Psoas muscle (tissue), 8 donors: Measurements from ENCODE around the gene RNF187. TPM values are rescaled to one million over a fixed set of nuclear protein-coding genes. Genes with fewer than 3 reads are reported as not detected.

ENCODE experiments used
- ATAC-seq, 4 donors: fragments of 200-7000 bp; cut with Tn5 transposase; one replicate each; pipeline ENCODE4 v1.9.1; 2020; ENCODE audit warnings: moderate library complexity in 3 of 4, mild to moderate bottlenecking in 2 of 4
- DNase-seq, 2 donors: peaks; one replicate each; pipeline ENCODE4 v3.0.0-alpha.2; 2020
- H3K27ac ChIP-seq: fragments of 200-600 bp; one replicate; pipeline ENCODE4 v1.8.0; 2022
- H3K27me3 ChIP-seq, 3 donors: fragments of 200-600 bp in 1 of 3; one replicate each; pipeline versions ENCODE4 v1.6.1 to v1.8.0; 2013 to 2022; ENCODE audit warnings: low read length in 2 of 3, mild to moderate bottlenecking in 2 of 3, moderate library complexity in 1 of 3; ENCODE audit not compliant: insufficient read depth in 3 of 3
- H3K36me3 ChIP-seq, 2 donors: fragments of 200-600 bp in 1 of 2; one replicate each; pipeline versions ENCODE4 v1.6.1 to v1.8.0; 2013 to 2022; ENCODE audit warnings: low read depth in 1 of 2, mild to moderate bottlenecking in 1 of 2, moderate library complexity in 1 of 2; ENCODE audit not compliant: insufficient read depth in 1 of 2
- H3K4me1 ChIP-seq: fragments of 200-600 bp; one replicate; pipeline ENCODE4 v1.8.0; 2022
- H3K4me3 ChIP-seq: fragments of 200-600 bp; one replicate; pipeline ENCODE4 v1.8.0; 2022; ENCODE audit warnings: mild to moderate bottlenecking
- H3K9me3 ChIP-seq: fragments of 200-600 bp; one replicate; pipeline ENCODE4 v1.8.0; 2022
- WGBS, 3 donors: extraction: QIAGEN DNeasy Blood & Tissue Kit; methylation state at CpG; one replicate each; pipeline versions ENCODE4 v1.1.6 to v1.1.7; 2013; 5-methylcytosine and 5-hydroxymethylcytosine counted together
- intact Hi-C, 2 donors: fragments of 100-400 bp; cut with DNase I; formaldehyde crosslinking; loops; one replicate each; pipeline versions ENCODE4 v1.11.0 to v1.14.2; 2022
- polyA plus RNA-seq, 3 donors: library from polyadenylated mRNA; stranded (reverse); fragments of 200-250 nt; gene quantifications; one replicate each; pipeline ENCODE4 v1.2.3, GENCODE V29; 2013
- total RNA-seq, 4 donors: library from RNA; stranded (reverse); fragmentation: NEBNext Ultra II Directional in 2 of 4; extraction: Animal tissue kit (Norgen Biotek cat#: 25700) in 2 of 4; gene quantifications; one replicate each; pipeline versions ENCODE4 v1.2.1 to v1.2.4, GENCODE V29; 2021 to 2023
- TF ChIP-seq, protein P1 (sequence below): fragments of 200-600 bp; IDR thresholded peaks from one replicate; pipeline ENCODE4 v1.8.0; 2022; ENCODE audit warnings: antibody characterized with exemption
- donor health status: healthy with polysubstance abuse.
- donor health status: DM: no; HTN: no; CAD: no; lungs with moderate emphysema.
- donor health status: Bipolar disorder and iron deficiency.
- donor health status: healthy.
- donor health status: DM: yes; HTN: yes; CAD: no.
- donor health status: DM: no; HTN: no; CAD: no.
- donor health status: DM: no; HTN: no; CAD: no.
- donor health status: DM: yes; HTN: yes; CAD: no.

The RNF187 gene
- total and polyA plus RNA-seq, 7 donors: 34.8 to 167 (median 85.2) TPM

DNA sequence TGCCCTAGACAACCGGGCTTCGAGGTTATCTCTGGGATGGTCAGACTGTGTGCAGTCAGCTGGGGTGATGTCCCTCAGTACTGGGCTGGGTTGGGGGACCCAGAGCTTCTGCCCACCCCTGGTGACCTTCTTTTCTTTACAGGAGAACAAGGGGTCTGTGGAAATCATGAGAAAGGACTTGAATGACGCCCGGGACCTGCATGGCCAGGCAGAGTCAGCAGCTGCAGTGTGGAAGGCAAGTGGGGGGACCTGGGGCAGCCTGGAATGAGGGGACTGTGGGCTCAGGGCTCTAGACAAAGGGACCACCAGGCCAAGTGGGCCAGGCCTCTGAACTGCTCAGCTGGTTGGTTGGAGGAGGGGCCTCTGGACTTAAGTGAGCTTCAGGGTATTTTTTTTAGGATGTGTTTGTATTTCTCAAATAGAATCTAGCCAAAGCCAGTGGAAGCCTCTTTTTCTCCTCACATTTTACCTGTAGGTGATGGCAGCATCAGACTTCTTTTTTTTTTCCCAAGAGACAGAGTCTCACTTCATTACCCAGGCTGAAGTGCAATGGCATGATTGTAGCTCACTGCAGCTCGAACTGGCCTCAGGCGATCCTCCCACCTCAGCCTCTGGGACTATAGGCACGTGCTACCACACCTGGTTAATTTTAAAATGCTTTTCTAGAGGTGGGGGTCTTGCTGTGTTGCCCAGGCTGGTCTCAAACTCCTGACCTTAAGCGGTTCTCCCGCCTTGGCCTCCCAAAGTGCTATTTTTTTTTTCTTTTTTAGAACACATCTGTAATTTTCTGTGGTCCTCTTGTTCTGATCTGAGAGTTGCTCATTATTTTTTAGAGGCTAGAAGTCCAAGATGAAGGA is 1.9 kb downstream of the RNF187 start:
- peak overlapping the region; percentile 98 for H3K4me3 ChIP-seq
- H3K27ac ChIP-seq: peak overlapping the region; percentile 100
- intact Hi-C loops: loop anchor here in 1 of 2 donors (10.0 kb wide), 1 partner anchor 274 kb away; no protein-coding TSS in a partner anchor
- peaks cover 0 to 37% of the 10 kb centered on the region in 2 donors for H3K36me3 ChIP-seq
- H3K4me1 ChIP-seq: peaks cover 31% of the 10 kb centered on the region
- no peak for ATAC-seq
- TF ChIP-seq, protein P1, sequence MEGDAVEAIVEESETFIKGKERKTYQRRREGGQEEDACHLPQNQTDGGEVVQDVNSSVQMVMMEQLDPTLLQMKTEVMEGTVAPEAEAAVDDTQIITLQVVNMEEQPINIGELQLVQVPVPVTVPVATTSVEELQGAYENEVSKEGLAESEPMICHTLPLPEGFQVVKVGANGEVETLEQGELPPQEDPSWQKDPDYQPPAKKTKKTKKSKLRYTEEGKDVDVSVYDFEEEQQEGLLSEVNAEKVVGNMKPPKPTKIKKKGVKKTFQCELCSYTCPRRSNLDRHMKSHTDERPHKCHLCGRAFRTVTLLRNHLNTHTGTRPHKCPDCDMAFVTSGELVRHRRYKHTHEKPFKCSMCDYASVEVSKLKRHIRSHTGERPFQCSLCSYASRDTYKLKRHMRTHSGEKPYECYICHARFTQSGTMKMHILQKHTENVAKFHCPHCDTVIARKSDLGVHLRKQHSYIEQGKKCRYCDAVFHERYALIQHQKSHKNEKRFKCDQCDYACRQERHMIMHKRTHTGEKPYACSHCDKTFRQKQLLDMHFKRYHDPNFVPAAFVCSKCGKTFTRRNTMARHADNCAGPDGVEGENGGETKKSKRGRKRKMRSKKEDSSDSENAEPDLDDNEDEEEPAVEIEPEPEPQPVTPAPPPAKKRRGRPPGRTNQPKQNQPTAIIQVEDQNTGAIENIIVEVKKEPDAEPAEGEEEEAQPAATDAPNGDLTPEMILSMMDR: no peak
- H3K27me3 ChIP-seq: no peaks in the 10 kb centered on the region
- DNase-seq: no peak
- no peaks in the 10 kb centered on the region for H3K9me3 ChIP-seq
- 85 to 92% (median 87%) methylated on average over 9 of the region's 9 CpGs for WGBS, 3 donors

DNA sequence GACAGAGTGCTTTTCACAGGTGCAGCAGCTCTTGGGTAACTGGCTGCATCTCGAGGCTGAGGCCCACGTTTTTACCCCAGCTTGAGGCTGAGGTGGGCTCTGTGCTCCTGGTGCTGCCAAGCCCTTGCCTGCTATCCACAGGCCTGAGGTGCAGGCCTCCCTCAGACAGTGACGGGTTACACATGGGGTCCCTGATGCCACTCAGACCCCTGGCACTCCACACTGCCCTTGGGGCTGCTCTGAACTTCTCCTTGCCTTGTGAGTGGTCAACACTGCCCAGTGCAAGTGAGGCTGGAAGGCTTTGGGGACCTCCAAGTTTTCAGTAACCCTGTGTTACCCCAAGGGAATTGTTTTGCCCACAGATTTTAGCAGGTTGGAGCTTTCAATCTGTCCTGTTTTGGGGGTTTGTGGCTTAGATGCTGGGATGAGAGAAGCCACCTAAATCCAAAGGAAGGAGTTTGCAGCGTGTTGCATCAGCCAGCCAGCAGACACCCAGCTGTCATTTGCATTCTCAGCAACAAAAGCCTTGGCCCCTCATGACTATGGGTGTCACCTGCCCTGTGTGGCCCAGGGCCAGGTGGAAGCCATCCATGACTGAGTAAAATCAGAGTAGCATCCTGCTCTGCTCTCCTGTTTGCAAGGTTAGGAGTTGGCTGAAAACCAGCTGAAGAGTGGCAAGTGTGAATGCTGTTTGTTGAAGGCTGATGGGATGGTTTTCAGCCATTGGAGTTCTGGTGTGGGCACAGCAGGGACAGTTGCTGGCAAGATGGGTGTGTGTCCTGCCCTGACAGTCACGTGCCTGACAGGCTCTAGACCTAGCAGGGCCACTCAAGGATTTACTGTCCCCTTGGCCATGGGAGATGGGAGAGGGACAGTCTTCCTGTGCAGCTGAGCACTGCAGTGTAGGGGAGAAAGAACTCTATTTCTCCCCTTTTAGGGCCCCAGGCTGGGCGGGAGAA is 3.2 kb downstream of the RNF187 start:
- intact Hi-C loops: loop anchor here in 1 of 2 donors (10.0 kb wide), 1 partner anchor 356 kb away; no protein-coding TSS in a partner anchor
- H3K9me3 ChIP-seq: no peaks in the 10 kb centered on the region
- peak overlapping the region; percentile 100 for H3K27ac ChIP-seq
- no peak overlapping the region for H3K4me3 ChIP-seq
- DNase-seq (peak; percentile 69 to 80), ATAC-seq (peak; percentile 56 to 64 (median 59))
- TF ChIP-seq, protein P1: no peak
- peaks cover 0 to 51% of the 10 kb centered on the region in 2 donors for H3K36me3 ChIP-seq
- WGBS, 3 donors: 55 to 62% (median 57%) methylated on average over 6 of the region's 6 CpGs
- H3K27me3 ChIP-seq: no peaks in the 10 kb centered on the region
- peaks cover 31% of the 10 kb centered on the region for H3K4me1 ChIP-seq

DNA sequence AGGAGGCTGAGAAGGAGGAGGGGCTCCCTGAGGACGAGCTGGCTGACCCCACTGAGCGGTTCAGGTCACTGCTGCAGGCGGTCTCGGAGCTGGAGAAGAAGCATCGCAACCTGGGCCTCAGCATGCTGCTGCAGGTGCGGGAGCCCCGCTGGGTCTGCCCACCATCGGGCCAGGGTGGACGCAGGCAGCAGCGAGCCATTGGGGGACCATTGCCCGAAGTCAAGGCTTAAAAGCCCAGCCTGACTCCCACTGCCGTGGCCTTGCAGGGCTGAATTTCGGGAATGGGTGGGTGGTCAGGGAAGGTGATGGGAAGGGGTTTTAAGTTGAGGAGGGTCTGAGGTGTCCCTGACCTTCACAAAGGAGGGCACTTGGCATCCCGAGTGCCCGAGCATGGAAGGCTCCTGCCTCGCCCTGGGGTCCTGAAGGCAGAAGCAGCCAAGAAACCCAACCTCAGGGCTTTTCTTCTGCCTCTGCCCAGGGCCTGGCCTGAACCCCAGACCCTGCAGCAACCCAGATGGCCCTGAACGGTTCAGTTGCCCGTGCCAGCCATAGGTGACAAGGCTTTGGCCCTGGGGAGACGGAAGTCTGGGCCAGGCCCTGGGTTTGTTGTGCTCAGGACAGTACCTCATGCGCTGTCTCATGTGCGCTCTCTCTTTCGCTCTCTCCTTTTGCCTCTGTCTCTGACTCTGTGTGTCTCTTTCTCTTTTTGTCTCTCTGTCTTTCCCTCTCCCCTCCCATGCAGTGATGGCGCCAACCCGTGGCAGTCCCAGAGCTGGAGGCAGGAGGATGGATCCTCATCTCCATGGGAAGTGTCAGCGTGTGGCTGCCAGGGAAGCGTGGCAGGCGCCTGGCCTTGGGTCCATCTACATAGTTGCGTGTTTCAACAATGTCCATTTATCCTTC is 6.2 kb downstream of the RNF187 start:
- Histone ChIP-seq H3K4me1 (peaks cover 24% of the 10 kb centered on the region), H3K36me3 (peaks cover 0 to 59% of the 10 kb centered on the region in 2 donors)

More for the DNA sequence above, 6.2 kb downstream of the RNF187 start:
- H3K27me3 ChIP-seq: no peaks in the 10 kb centered on the region
- TF ChIP-seq, protein P1: no peak
- H3K9me3 ChIP-seq: no peaks in the 10 kb centered on the region
- 92 to 94% (median 92%) methylated on average over 28 of the region's 28 CpGs for WGBS, 3 donors
- DNase-seq (no peak), ATAC-seq (no peak)
- H3K27ac ChIP-seq: no peak overlapping the region
- no peak overlapping the region for H3K4me3 ChIP-seq
- intact Hi-C loops: loop anchor here in 1 of 2 donors (10.0 kb wide), 1 partner anchor 359 kb away; no protein-coding TSS in a partner anchor
